ENCODE measurements around the gene EIF3L.
A peak's percentile ranks its signal among the peaks of the same experiment; 100 is the strongest.

Gene EIF3L

GRCh38 chr22:37932821-37933578 is 83.8 kb downstream of the EIF3L start:
- no peak for TF ChIP-seq POLR2AphosphoS5 (IDR thresholded peaks at IDR 0.05; ENCODE audit: low read depth)
- no peak for TF ChIP-seq SPI1 (IDR thresholded peaks at IDR 0.05; ENCODE audit: borderline replicate concordance, low read depth)
- TF ChIP-seq, protein P1, sequence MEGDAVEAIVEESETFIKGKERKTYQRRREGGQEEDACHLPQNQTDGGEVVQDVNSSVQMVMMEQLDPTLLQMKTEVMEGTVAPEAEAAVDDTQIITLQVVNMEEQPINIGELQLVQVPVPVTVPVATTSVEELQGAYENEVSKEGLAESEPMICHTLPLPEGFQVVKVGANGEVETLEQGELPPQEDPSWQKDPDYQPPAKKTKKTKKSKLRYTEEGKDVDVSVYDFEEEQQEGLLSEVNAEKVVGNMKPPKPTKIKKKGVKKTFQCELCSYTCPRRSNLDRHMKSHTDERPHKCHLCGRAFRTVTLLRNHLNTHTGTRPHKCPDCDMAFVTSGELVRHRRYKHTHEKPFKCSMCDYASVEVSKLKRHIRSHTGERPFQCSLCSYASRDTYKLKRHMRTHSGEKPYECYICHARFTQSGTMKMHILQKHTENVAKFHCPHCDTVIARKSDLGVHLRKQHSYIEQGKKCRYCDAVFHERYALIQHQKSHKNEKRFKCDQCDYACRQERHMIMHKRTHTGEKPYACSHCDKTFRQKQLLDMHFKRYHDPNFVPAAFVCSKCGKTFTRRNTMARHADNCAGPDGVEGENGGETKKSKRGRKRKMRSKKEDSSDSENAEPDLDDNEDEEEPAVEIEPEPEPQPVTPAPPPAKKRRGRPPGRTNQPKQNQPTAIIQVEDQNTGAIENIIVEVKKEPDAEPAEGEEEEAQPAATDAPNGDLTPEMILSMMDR (IDR thresholded peaks at IDR 0.05; ENCODE audit: insufficient read depth, low read length), result no peak
- no peak for TF ChIP-seq GABPA (IDR thresholded peaks at IDR 0.05; ENCODE audit: low read depth)
- TF ChIP-seq REST (IDR thresholded peaks at IDR 0.05; ENCODE audit: insufficient replicate concordance, low read depth), result no peak
- Histone ChIP-seq H3K27me3 (ENCODE audit: insufficient read depth, poor library complexity, severe bottlenecking) (no peaks in the 10 kb centered on the region), H3K4me3 (replicated peaks; ENCODE audit: insufficient read depth, low read length) (no peak overlapping the region), H3K27ac (replicated peaks) (no peak overlapping the region)
- no peak for DNase-seq (ENCODE audit: low read depth in 1 of 2, low spot score in 1 of 2)

- H3K27me3 ChIP-seq (ENCODE audit: insufficient read depth, poor library complexity, severe bottlenecking), result no peaks in the 10 kb centered on the region
- DNase-seq (ENCODE audit: low read depth in 1 of 2, low spot score in 1 of 2), result peak; percentile 86 to 89
- TF ChIP-seq REST (IDR thresholded peaks at IDR 0.05; ENCODE audit: insufficient replicate concordance, low read depth) (no peak), POLR2AphosphoS5 (IDR thresholded peaks at IDR 0.05; ENCODE audit: low read depth) (no peak), SPI1 (IDR thresholded peaks at IDR 0.05; ENCODE audit: borderline replicate concordance, low read depth) (no peak), GABPA (IDR thresholded peaks at IDR 0.05; ENCODE audit: low read depth) (no peak)
- TF ChIP-seq, protein P1 (IDR thresholded peaks at IDR 0.05; ENCODE audit: insufficient read depth, low read length), result peak; percentile 98
- no peak overlapping the region for H3K4me3 ChIP-seq (replicated peaks; ENCODE audit: insufficient read depth, low read length)
- no peak overlapping the region for H3K27ac ChIP-seq (replicated peaks)
Measured at GRCh38 chr22:37933711-37934376, 84.6 kb downstream of the EIF3L start.

Small RNAs within 50 kb of the gene (microRNA-seq; reads per million reads assigned to microRNA genes)
- 2.1 reads per million for gene MIR659
